ENCODE data around the gene MVP.

MVP gene

DNA sequence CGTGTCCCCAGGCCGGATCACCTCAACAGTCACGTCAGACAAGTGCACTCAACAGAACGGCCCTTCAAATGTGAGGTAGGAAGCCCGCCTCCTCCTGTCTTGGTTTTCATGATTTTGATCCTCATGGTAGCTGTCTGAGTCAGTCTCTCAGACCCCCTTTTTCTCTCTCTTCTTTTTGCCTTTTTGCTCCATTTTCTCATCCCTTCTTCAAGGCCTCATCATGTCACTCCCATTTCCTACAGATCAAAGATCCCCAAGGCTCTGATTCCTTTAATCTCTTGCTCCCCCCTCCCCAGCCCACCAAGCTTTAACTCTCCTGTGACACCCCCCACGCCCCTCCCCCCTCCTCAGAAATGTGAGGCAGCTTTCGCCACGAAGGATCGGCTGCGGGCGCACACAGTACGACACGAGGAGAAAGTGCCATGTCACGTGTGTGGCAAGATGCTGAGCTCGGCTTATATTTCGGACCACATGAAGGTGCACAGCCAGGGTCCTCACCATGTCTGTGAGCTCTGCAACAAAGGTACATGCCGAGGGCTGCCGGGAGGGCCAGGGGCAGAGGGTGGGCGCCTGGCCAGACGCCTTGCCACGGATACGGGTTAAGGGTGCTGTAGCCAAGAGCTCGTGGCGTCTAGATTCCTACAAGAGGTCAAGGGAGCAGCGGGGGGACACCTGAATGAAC, 11.9 kb upstream of the MVP start:
- TF ChIP-seq, protein P1, sequence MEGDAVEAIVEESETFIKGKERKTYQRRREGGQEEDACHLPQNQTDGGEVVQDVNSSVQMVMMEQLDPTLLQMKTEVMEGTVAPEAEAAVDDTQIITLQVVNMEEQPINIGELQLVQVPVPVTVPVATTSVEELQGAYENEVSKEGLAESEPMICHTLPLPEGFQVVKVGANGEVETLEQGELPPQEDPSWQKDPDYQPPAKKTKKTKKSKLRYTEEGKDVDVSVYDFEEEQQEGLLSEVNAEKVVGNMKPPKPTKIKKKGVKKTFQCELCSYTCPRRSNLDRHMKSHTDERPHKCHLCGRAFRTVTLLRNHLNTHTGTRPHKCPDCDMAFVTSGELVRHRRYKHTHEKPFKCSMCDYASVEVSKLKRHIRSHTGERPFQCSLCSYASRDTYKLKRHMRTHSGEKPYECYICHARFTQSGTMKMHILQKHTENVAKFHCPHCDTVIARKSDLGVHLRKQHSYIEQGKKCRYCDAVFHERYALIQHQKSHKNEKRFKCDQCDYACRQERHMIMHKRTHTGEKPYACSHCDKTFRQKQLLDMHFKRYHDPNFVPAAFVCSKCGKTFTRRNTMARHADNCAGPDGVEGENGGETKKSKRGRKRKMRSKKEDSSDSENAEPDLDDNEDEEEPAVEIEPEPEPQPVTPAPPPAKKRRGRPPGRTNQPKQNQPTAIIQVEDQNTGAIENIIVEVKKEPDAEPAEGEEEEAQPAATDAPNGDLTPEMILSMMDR (IDR thresholded peaks at IDR 0.05), result no peak

DNA sequence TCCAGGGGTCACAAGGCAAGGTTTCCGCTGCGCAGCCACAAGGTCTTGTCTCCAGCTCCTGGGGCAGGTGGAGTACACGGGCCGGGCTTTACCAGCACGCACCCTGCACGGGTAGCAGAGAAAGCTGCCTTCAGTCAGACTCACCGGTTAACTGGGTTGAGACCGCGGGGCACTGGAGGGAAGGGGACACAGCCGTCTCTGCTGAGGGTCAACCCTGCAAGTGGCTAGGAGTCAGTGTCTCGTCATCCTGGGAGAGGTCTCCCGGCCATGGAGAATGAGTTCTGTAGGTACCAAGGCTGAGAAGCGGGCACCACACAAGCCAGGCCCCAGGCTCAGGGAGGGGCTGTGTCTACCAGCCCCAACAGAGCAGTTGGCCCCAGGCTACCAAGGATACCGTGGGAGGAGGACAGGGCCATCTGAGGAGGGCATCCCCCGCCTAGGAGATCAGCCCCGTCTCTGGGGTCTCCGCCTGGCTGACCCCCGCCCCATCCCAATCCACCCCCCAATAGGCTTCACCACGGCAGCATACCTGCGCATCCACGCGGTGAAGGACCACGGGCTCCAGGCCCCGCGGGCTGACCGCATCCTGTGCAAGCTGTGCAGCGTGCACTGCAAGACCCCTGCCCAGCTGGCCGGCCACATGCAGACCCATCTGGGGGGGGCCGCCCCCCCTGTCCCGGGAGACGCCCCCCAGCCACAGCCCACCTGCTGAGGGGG, 11.1 kb upstream of the MVP start:
- TF ChIP-seq, protein P1 (IDR thresholded peaks at IDR 0.05), result no peak

DNA sequence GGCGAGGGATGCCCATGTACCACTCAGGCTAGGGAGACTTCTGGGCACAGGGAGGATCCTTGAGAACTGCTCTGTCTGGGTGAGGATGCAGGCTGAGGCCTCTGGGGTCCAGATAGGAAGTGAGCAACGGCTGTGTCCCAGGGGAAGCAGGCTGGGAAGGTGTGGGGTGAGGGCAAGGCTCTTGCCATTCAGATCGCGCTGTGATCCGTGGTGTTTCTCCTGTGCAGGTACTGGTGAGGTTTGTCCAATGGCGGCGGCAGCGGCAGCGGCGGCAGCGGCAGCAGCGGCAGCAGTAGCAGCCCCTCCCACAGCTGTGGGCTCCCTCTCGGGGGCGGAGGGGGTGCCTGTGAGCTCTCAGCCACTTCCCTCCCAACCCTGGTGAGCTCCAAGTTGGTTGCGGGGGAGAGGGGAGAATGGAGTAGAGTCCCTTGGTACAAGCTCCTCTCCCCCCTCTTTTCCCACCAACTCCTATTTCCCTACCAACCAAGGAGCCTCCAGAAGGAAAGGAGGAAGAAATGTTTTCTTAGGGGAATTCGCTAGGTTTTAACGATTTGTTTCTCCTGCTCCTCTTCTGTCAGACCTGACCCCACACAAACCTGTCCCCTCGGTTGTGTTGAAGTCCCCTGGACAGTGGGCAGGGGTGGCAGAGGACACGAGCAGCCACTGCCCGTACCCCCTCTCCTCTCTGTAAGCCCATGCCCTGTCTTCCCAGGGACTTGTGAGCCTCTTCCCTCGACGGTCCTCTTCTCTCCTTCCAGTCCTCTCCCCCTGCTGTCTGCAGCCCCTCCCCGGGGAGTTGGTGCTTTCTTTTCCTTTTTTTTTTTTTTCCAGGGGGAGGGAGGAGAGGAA, 10.2 kb upstream of the MVP start:
- TF ChIP-seq, protein P1 (IDR thresholded peaks at IDR 0.05), result no peak

DNA sequence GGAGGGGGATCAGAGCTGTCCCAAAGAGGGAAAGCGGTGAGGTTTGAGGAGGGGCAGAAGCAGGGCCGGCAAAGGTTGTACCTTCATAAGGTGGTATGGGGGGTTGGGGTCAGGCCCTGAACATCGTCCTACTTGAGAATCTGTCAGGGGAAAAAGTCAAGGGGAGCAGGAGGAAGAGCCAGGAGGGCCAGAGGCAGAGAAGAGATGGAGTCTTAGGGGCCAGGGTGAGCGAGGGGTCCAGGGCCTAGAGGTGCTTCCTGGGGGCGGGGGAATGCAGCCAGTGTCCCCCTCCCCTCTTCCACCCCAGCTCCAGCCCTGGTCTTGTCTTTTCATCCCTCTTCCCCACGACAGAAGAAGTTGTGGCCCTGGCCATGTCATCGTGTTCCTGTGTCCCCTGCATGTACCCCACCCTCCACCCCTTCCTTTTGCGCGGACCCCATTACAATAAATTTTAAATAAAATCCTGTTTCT, 9.5 kb upstream of the MVP start:
- TF ChIP-seq, protein P1 (IDR thresholded peaks at IDR 0.05), result no peak

DNA sequence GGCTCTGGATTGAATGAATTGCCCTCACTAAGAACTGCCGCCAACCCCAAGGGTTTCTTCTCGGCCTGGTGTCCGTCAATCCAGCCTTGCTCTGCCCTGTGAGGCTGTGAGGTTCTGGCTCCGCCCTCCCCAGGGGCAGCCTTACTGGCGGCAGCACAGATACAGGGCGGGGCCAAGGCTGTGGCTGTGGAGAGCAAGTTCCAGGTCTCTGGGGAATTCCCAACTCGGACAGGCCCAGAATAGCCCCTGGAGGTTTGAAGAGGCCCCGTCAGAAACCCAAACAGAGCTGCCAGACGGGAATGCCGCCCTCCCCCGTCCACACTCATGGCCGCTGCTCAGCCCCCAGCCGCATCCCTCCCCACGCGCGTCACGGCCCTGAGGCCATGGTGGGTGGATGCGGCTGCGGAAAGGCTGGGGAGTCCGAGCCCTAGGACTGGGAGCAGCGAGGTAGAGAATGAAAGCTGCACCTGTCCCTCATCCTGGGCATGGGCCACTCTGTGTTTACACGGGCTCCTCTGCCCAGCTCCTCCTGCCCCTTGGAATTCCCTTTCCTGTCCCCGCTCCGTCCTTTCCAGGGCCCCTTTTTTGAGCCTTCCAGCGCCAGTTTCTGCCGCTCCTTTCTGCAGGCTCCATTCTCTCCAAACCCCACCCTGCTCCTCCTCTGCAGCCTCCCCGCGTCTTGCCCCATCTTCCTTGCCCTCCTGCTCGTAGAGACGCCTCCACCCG, 8.9 kb upstream of the MVP start:
- TF ChIP-seq, protein P1 (IDR thresholded peaks at IDR 0.05), result no peak

DNA sequence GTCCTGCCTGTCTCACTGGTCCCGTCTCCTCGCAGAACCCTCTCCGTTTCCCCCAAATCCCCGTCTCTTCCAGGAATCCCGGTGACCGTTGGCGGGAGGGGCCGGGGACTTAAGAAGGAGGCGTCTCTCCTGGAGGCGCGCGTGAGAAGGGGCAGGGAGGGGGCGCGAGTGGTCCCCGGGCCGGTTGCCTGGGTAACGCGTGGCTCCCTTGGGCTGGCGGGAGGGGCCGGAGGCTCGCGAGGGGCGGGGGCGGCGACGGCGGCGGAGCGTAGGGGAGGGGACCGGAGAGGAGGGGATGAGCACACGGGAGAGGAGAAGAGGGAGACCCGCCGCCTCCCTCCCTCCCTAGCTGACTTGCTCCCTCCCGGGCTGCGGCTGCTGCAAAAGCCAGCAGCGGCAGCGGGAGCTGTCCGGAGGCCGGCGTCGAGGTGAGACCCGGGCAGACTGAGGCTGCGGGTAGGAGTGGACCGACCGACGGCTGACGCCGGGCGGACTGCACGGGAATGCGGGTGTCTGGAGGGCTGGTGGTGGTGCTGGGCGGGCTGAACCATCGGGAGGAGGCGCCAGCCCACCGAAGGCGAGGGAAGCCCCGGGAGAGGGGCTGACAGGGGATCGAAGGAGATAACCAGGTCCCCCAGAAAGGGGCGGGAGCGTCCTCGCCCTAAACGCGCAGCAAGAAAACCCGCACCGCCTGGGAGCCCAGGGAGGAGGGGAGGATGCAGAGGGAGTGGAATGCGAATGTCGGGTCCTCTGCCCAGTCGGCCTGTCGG, 8.2 kb upstream of the MVP start, which contains the start of gene PRRT2:
TSS of gene PRRT2 (plus strand) at position 298 of the 770 bp plus-strand sequence. CDS start 862 bp downstream, outside the sequence.
- TF ChIP-seq, protein P1 (IDR thresholded peaks at IDR 0.05), result no peak

Data from LNCAP (cell line).